Measurements from ENCODE around the gene TAGLN3. TPM values are rescaled to one million over a fixed set of nuclear protein-coding genes. Genes with fewer than 3 reads are reported as not detected.

The TAGLN3 gene
- total and polyA plus RNA-seq, 4 donors = not detected

- no peak overlapping the region for H3K9ac ChIP-seq (ENCODE audit: low read depth in 1 of 2, low read length in 2 of 2)
- H3K4me3 ChIP-seq (ENCODE audit: low read depth in 1 of 3, low read length in 3 of 3) = no peak overlapping the region
- TF ChIP-seq REST (IDR thresholded peaks at IDR 0.05) (no peak), EGR1 (IDR thresholded peaks at IDR 0.05; ENCODE audit: low read depth in 2 of 2) (no peak), HNF4G (IDR thresholded peaks at IDR 0.05) (no peak), RAD21 (IDR thresholded peaks at IDR 0.05) (no peak), RXRA (IDR thresholded peaks at IDR 0.05) (no peak), SP1 (IDR thresholded peaks at IDR 0.05) (no peak), ATF3 (IDR thresholded peaks at IDR 0.05) (no peak), TAF1 (conservative IDR thresholded peaks at IDR 0.05) (no peak), YY1 (IDR thresholded peaks at IDR 0.05) (no peak), FOXA1 (IDR thresholded peaks at IDR 0.05) (no peak), HNF4A (conservative IDR thresholded peaks at IDR 0.05) (no peak), JUND (IDR thresholded peaks at IDR 0.05) (no peak), GABPA (IDR thresholded peaks at IDR 0.05 in 1 of 2, conservative IDR thresholded peaks at IDR 0.05 in 1 of 2) (no peak), ZBTB33 (IDR thresholded peaks at IDR 0.05) (no peak), NR2F2 (IDR thresholded peaks at IDR 0.05) (no peak), FOXA2 (IDR thresholded peaks at IDR 0.05) (no peak), MAX (IDR thresholded peaks at IDR 0.05) (no peak)
- DNase-seq (ENCODE audit: low spot score) = no peak
- peaks cover 2 to 33% (median 28%) of the 10 kb centered on the region in 4 donors for H3K36me3 ChIP-seq (ENCODE audit: control insufficient read depth in 4 of 4, insufficient read depth in 3 of 4, low read depth in 1 of 4, low read length in 3 of 4)
- H3K4me1 ChIP-seq (ENCODE audit: control insufficient read depth in 4 of 4, insufficient read depth in 4 of 4, low read length in 3 of 4) = no peaks in the 10 kb centered on the region
- H3K27ac ChIP-seq (ENCODE audit: low read depth in 1 of 2, low read length in 2 of 2) = no peak overlapping the region
- H3K9me3 ChIP-seq (ENCODE audit: control insufficient read depth in 4 of 4, low read length in 3 of 4) = no peaks in the 10 kb centered on the region
- WGBS = 92% methylated on average over 4 of the region's 4 CpGs
- H3K27me3 ChIP-seq (ENCODE audit: control insufficient read depth in 4 of 4, insufficient read depth in 4 of 4, low read length in 3 of 4) = no peaks in the 10 kb centered on the region
Observed at GRCh38 chr3:111956995-111957734, 41.6 kb upstream of the TAGLN3 start.

GRCh38 chr3:111961461-111962164, 37.1 kb upstream of the TAGLN3 start:
- Histone ChIP-seq H3K9ac (ENCODE audit: low read depth in 1 of 2, low read length in 2 of 2) (no peak overlapping the region), H3K27ac (ENCODE audit: low read depth in 1 of 2, low read length in 2 of 2) (no peak overlapping the region), H3K27me3 (ENCODE audit: control insufficient read depth in 4 of 4, insufficient read depth in 4 of 4, low read length in 3 of 4) (no peaks in the 10 kb centered on the region), H3K4me1 (ENCODE audit: control insufficient read depth in 4 of 4, insufficient read depth in 4 of 4, low read length in 3 of 4) (no peaks in the 10 kb centered on the region), H3K36me3 (ENCODE audit: control insufficient read depth in 4 of 4, insufficient read depth in 3 of 4, low read depth in 1 of 4, low read length in 3 of 4) (peaks cover 0 to 21% (median 17%) of the 10 kb centered on the region in 4 donors), H3K4me3 (ENCODE audit: low read depth in 1 of 3, low read length in 3 of 3) (no peak overlapping the region), H3K9me3 (ENCODE audit: control insufficient read depth in 4 of 4, low read length in 3 of 4) (no peaks in the 10 kb centered on the region)
- 80% methylated on average over 3 of the region's 3 CpGs for WGBS
- DNase-seq (ENCODE audit: low spot score) = no peak
- no peak for TF ChIP-seq HNF4A (conservative IDR thresholded peaks at IDR 0.05)
- no peak for TF ChIP-seq GABPA (IDR thresholded peaks at IDR 0.05 in 1 of 2, conservative IDR thresholded peaks at IDR 0.05 in 1 of 2)
- TF ChIP-seq JUND (IDR thresholded peaks at IDR 0.05) = no peak
- TF ChIP-seq YY1 (IDR thresholded peaks at IDR 0.05) = no peak
- no peak for TF ChIP-seq RXRA (IDR thresholded peaks at IDR 0.05)
- no peak for TF ChIP-seq SP1 (IDR thresholded peaks at IDR 0.05)
